ENCODE results near the gene RAP1GDS1. TPM values are rescaled to one million over a fixed set of nuclear protein-coding genes. Genes with fewer than 3 reads are reported as not detected.

The RAP1GDS1 gene
- total and polyA plus RNA-seq, 2 of the 13 experiments (the other 11 are each of a cell fraction or from before 2014, with no cell fraction given): 19.3 to 42.5 TPM

DNA sequence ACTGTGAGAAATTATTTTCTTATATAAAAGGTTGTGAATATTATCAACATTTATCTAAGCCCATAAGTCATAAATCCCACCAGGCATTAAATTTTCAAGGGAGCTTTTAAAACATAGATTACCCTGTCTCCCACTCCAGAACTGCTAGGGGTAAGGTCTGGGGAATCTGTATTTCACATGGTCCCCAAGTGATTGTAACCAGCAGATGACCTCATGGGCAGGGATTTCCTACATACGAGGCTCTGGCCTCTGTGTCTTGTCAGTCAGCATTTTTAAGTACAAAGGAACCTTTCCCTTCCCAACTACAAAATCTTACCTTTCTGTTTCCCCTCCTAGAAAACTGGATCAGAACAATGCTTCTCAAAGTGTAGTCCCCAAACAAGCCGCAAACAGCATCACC, 208.6 kb downstream of the RAP1GDS1 start:
- FAIRE-seq (no peak), DNase-seq (ENCODE audit: low spot score) (no peak), ATAC-seq (no peak)
- intact Hi-C loops (cut with micrococcal nuclease; ENCODE audit: unreplicated experiment): loop anchor here (10.0 kb wide), 1 partner anchor 325 kb away; the partner anchor contains the start of gene STPG2
- no peak overlapping the region for H3K9ac ChIP-seq (ENCODE audit: insufficient read depth, low read depth, low read length)
- ChIA-PET CTCF (ENCODE audit: low intra/inter-chr PET ratio, low total read pairs) (no interaction called here), POLR2A (no interaction called here)
- peaks cover 2 to 4% of the 10 kb centered on the region in 2 experiments; a peak in 1 of 5 replicates for H3K27me3 ChIP-seq (ENCODE audit: control insufficient read depth in 1 of 2, insufficient read depth in 2 of 2, low read length in 2 of 2)
- no peaks in the 10 kb centered on the region for H4K20me1 ChIP-seq (ENCODE audit: insufficient read depth, low read length)
- H3K4me1 ChIP-seq (ENCODE audit: insufficient read depth, low read length): no peaks in the 10 kb centered on the region
- H3K36me3 ChIP-seq (replicated peaks in 1 of 2; ENCODE audit: control insufficient read depth in 1 of 2, insufficient read depth in 2 of 2, low read length in 2 of 2): no peaks in the 10 kb centered on the region
- in situ Hi-C loops (cut with HindIII; ENCODE audit: extremely low pct_ligation_motif_present, low pct_unique_long_range_greater_than_20kb): loop anchor here (25.0 kb wide), 2 partner anchors 368 to 993 kb away; no protein-coding TSS in a partner anchor
- H3K9me3 ChIP-seq (ENCODE audit: low read length): no peaks in the 10 kb centered on the region
- H3K79me2 ChIP-seq (ENCODE audit: insufficient read depth, low read length): no peaks in the 10 kb centered on the region
- no peak overlapping the region for H3K4me2 ChIP-seq (ENCODE audit: low read depth, low read length)
- no TSS peak for BruUV-seq (replicated peaks)
- no peak overlapping the region for H3K4me3 ChIP-seq (replicated peaks in 1 of 3; ENCODE audit: insufficient read depth in 1 of 3, low read depth in 2 of 3, low read length in 3 of 3)
- H2AFZ ChIP-seq (ENCODE audit: low read length): no peak overlapping the region
- no peak overlapping the region for H3K27ac ChIP-seq (ENCODE audit: extremely low read length, insufficient read depth, low read length)
- 50% methylated on average over 2 of the region's 2 CpGs for WGBS (ENCODE audit: low lambda C conversion rate)
- TF ChIP-seq XBP1 (CRISPR knock-in tag; IDR thresholded peaks at IDR 0.05): no peak
- no peak for TF ChIP-seq SAP130 (CRISPR knock-in tag; IDR thresholded peaks at IDR 0.05; ENCODE audit: low read depth)
- no peak for TF ChIP-seq ZMYM3 (CRISPR knock-in tag; IDR thresholded peaks at IDR 0.05)
- no peak for TF ChIP-seq ATAD3A (CRISPR knock-in tag; IDR thresholded peaks at IDR 0.05)
- TF ChIP-seq, protein P1, sequence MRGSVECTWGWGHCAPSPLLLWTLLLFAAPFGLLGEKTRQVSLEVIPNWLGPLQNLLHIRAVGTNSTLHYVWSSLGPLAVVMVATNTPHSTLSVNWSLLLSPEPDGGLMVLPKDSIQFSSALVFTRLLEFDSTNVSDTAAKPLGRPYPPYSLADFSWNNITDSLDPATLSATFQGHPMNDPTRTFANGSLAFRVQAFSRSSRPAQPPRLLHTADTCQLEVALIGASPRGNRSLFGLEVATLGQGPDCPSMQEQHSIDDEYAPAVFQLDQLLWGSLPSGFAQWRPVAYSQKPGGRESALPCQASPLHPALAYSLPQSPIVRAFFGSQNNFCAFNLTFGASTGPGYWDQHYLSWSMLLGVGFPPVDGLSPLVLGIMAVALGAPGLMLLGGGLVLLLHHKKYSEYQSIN (CRISPR knock-in tag; IDR thresholded peaks at IDR 0.05; ENCODE audit: borderline replicate concordance): no peak
- no peak for TF ChIP-seq ONECUT2 (CRISPR knock-in tag; IDR thresholded peaks at IDR 0.05)
- no peak for TF ChIP-seq ZNF350 (CRISPR knock-in tag; IDR thresholded peaks at IDR 0.05; ENCODE audit: borderline replicate concordance, low read depth)

DNA sequence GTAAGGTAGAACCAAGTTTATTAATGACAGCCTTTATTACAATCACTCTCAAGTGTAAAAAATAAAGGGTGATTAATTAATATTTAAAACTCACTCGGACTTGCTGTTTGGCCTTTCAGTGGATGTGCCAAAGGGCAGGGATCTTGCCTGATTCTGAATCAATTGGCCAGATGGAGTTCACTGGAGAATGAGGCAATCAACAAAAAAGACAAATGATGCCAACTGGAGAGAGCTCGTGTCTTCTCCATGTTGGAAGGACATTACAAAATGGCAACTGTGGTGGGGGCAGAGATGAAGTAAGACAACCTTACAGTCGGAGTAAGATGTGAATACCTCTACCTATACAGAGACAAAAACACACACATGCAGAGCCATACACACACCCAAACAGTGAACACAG, 209.2 kb downstream of the RAP1GDS1 start:
- H3K4me1 ChIP-seq (ENCODE audit: insufficient read depth, low read length): no peaks in the 10 kb centered on the region
- BruUV-seq (replicated peaks): no TSS peak
- no peaks in the 10 kb centered on the region for H3K36me3 ChIP-seq (replicated peaks in 1 of 2; ENCODE audit: control insufficient read depth in 1 of 2, insufficient read depth in 2 of 2, low read length in 2 of 2)
- in situ Hi-C loops (cut with HindIII; ENCODE audit: extremely low pct_ligation_motif_present, low pct_unique_long_range_greater_than_20kb): loop anchor here (25.0 kb wide), 2 partner anchors 367 to 992 kb away; no protein-coding TSS in a partner anchor
- CTCF ChIA-PET (ENCODE audit: low intra/inter-chr PET ratio, low total read pairs): no interaction called here
- no peaks in the 10 kb centered on the region for H3K79me2 ChIP-seq (ENCODE audit: insufficient read depth, low read length)
- no peak overlapping the region for H3K4me2 ChIP-seq (ENCODE audit: low read depth, low read length)
- H4K20me1 ChIP-seq (ENCODE audit: insufficient read depth, low read length): no peaks in the 10 kb centered on the region
- ATAC-seq: no peak
- FAIRE-seq: no peak
- no peak for TF ChIP-seq ZNF251 (CRISPR knock-in tag; IDR thresholded peaks at IDR 0.05)
- no peak for TF ChIP-seq YEATS4 (CRISPR knock-in tag; IDR thresholded peaks at IDR 0.05; ENCODE audit: borderline replicate concordance)
- no peak for TF ChIP-seq POLR2G (IDR thresholded peaks at IDR 0.05; ENCODE audit: low read depth, low read length)
- no peak for TF ChIP-seq SCMH1 (CRISPR knock-in tag; IDR thresholded peaks at IDR 0.05; ENCODE audit: borderline replicate concordance)
- TF ChIP-seq, protein P2, sequence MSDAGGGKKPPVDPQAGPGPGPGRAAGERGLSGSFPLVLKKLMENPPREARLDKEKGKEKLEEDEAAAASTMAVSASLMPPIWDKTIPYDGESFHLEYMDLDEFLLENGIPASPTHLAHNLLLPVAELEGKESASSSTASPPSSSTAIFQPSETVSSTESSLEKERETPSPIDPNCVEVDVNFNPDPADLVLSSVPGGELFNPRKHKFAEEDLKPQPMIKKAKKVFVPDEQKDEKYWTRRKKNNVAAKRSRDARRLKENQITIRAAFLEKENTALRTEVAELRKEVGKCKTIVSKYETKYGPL (CRISPR knock-in tag; IDR thresholded peaks at IDR 0.05): no peak
- H2AFZ ChIP-seq (ENCODE audit: low read length): no peak overlapping the region
- WGBS (ENCODE audit: low lambda C conversion rate): 36% methylated on average over 3 of the region's 3 CpGs
- H3K27me3 ChIP-seq (ENCODE audit: control insufficient read depth in 1 of 2, insufficient read depth in 2 of 2, low read length in 2 of 2): peaks cover 2 to 4% of the 10 kb centered on the region in 2 experiments; a peak in 1 of 5 replicates
- H3K9me3 ChIP-seq (ENCODE audit: low read length): no peaks in the 10 kb centered on the region
- H3K27ac ChIP-seq (ENCODE audit: extremely low read length, insufficient read depth, low read length): no peak overlapping the region
- no peak overlapping the region for H3K4me3 ChIP-seq (replicated peaks in 1 of 3; ENCODE audit: insufficient read depth in 1 of 3, low read depth in 2 of 3, low read length in 3 of 3)
- POLR2A ChIA-PET: no interaction called here
- intact Hi-C loops (cut with micrococcal nuclease; ENCODE audit: unreplicated experiment): no loop called here
- no peak overlapping the region for H3K9ac ChIP-seq (ENCODE audit: insufficient read depth, low read depth, low read length)
- DNase-seq (ENCODE audit: low spot score): no peak

All from HepG2 (cell line).